Neural cell (in vitro differentiated cells): ENCODE data around the gene STAT2. TPM values are rescaled to one million over a fixed set of nuclear protein-coding genes. Genes with fewer than 3 reads are reported as not detected.

Experiments used
- H2AFZ ChIP-seq: fragments of 200-600, 300-800 bp; sonication (generic), shearing (Covaris generic); 2 replicates; pipeline ENCODE4 v1.6.0; 2014; ENCODE audit warnings: low read depth, mild to moderate bottlenecking, antibody characterized with exemption, low read length, moderate library complexity
- H3F3A ChIP-seq: fragments of 200-600 bp; shearing (Covaris generic); 2 replicates; pipeline ENCODE4 v1.6.1; 2016; ENCODE audit warnings: mild to moderate bottlenecking, moderate library complexity, mixed read lengths, antibody characterized with exemption, low read length; ENCODE audit not compliant: insufficient read depth, poor library complexity, severe bottlenecking
- H3K27ac ChIP-seq: fragments of 200-600, 300-800 bp; sonication (generic), shearing (Covaris generic); 2 replicates; pipeline ENCODE4 v1.5.1; 2014; ENCODE audit warnings: mild to moderate bottlenecking, low read length, moderate library complexity
- H3K27me3 ChIP-seq: fragments of 300-800, 200-600 bp; sonication (generic), shearing (Covaris generic); 2 replicates; pipeline ENCODE4 v1.6.0; 2014; ENCODE audit warnings: mild to moderate bottlenecking, low read depth, low read length, moderate library complexity; ENCODE audit not compliant: insufficient read depth
- H3K36me3 ChIP-seq: fragments of 300-800, 200-600 bp; sonication (generic), shearing (Covaris generic); 2 replicates; pipeline ENCODE4 v1.5.1; 2014; ENCODE audit warnings: mild to moderate bottlenecking, antibody characterized with exemption, low read length, moderate library complexity; ENCODE audit not compliant: insufficient read depth
- H3K4me2 ChIP-seq: fragments of 300-800, 200-600 bp; sonication (generic), shearing (Covaris generic); 2 replicates; pipeline ENCODE4 v1.6.0; 2014; ENCODE audit warnings: mild to moderate bottlenecking, low read length
- H3K4me3 ChIP-seq: fragments of 300-800, 200-600 bp; sonication (generic), shearing (Covaris generic); 2 replicates; pipeline ENCODE4 v1.5.1; 2014; ENCODE audit warnings: mild to moderate bottlenecking, low read length, moderate library complexity
- H3K79me2 ChIP-seq: fragments of 200-600 bp; shearing (Covaris generic); replicated peaks from 2 replicates; pipeline ENCODE4 v1.6.0; 2014; ENCODE audit warnings: mild to moderate bottlenecking, low read length, moderate library complexity; ENCODE audit not compliant: insufficient read depth
- H3K9ac ChIP-seq: fragments of 300-800, 200-600 bp; sonication (generic), shearing (Covaris generic); 2 replicates; pipeline ENCODE4 v1.6.1; 2016; ENCODE audit warnings: mild to moderate bottlenecking, low read length, mixed read lengths
- H3K9me2 ChIP-seq: fragments of 200-600 bp; shearing (Covaris generic); 2 replicates; pipeline ENCODE4 v1.6.1; 2016; ENCODE audit warnings: mild to moderate bottlenecking, low read length, mixed read lengths; ENCODE audit not compliant: insufficient read depth
- H3K9me3 ChIP-seq: fragments of 200-600, 300-800 bp; sonication (generic), shearing (Covaris generic); 2 replicates; pipeline ENCODE4 v1.6.1; 2016; ENCODE audit warnings: mild to moderate bottlenecking, mixed run types, low read length, moderate library complexity, mixed read lengths
- H4K20me1 ChIP-seq: fragments of 200-600 bp; shearing (Covaris generic); 2 replicates; pipeline ENCODE4 v1.6.1; 2016; ENCODE audit warnings: mild to moderate bottlenecking, mixed run types; ENCODE audit not compliant: insufficient read depth
- CTCF ChIP-seq: fragments of 450-650 bp; IDR thresholded peaks from 2 replicates; pipeline ENCODE4 v1.5.1; 2014; ENCODE audit warnings: antibody characterized with exemption, mild to moderate bottlenecking, moderate library complexity; ENCODE audit not compliant: poor library complexity, severe bottlenecking
- EP300 ChIP-seq: fragments of 450-650 bp; conservative IDR thresholded peaks from 2 replicates; pipeline ENCODE4 v1.6.1; 2014; ENCODE audit warnings: antibody characterized with exemption, mild to moderate bottlenecking, moderate library complexity; ENCODE audit not compliant: poor library complexity, severe bottlenecking
- EZH2 ChIP-seq: fragments of 200-600, 300-800 bp; shearing (Covaris generic), sonication (generic); IDR thresholded peaks from 2 replicates; pipeline ENCODE4 v1.6.1; 2014; ENCODE audit warnings: antibody characterized with exemption, low read length, borderline replicate concordance, mild to moderate bottlenecking; ENCODE audit not compliant: insufficient read depth, poor library complexity, severe bottlenecking
- MXI1 ChIP-seq: fragments of 450-650 bp; conservative IDR thresholded peaks from 2 replicates; pipeline ENCODE4 v1.6.1; 2014; ENCODE audit warnings: antibody characterized with exemption, mild to moderate bottlenecking; ENCODE audit not compliant: poor library complexity, severe bottlenecking
- POLR2AphosphoS5 ChIP-seq: IDR thresholded peaks from 2 replicates; pipeline ENCODE4 v1.6.1; 2012
- RAD21 ChIP-seq: fragments of 450-650 bp; conservative IDR thresholded peaks from 2 replicates; pipeline ENCODE4 v1.6.1; 2014; ENCODE audit warnings: antibody characterized with exemption, mild to moderate bottlenecking, moderate library complexity
- REST ChIP-seq: IDR thresholded peaks from 2 replicates; pipeline ENCODE4 v1.6.1; 2012; ENCODE audit warnings: borderline replicate concordance
- SMC3 ChIP-seq: fragments of 450-650 bp; conservative IDR thresholded peaks from 2 replicates; pipeline ENCODE4 v1.6.1; 2014; ENCODE audit warnings: antibody characterized with exemption, mild to moderate bottlenecking, moderate library complexity; ENCODE audit not compliant: poor library complexity
- TAF1 ChIP-seq: IDR thresholded peaks from 2 replicates; pipeline ENCODE4 v1.6.1; 2012; ENCODE audit warnings: low read depth
- polyA plus RNA-seq: library from polyadenylated mRNA; depleted of rRNA; stranded (reverse); fragments of >200 nt; gene quantifications from 2 replicates; pipeline ENCODE4 v1.2.3, GENCODE V29; 2014
- small RNA-seq, 3 experiments: library from RNA; depleted of rRNA; stranded (forward); fragments of <200 nt; gene quantifications; one replicate each; pipeline ENCODE3, GENCODE V24; 2012

The STAT2 gene
- polyA plus RNA-seq, 1 donor from 2014 or later: 88.2 TPM

GRCh38 chr12:56293795-56294194 is 66.1 kb downstream of the STAT2 start:
- no peaks in the 10 kb centered on the region for H3K27me3 ChIP-seq
- H3K9me3 ChIP-seq: no peaks in the 10 kb centered on the region
- H3K9me2 ChIP-seq: no peaks in the 10 kb centered on the region
- H3K79me2 ChIP-seq: peaks cover 36% of the 10 kb centered on the region
- H3K4me2 ChIP-seq: no peak overlapping the region
- no peaks in the 10 kb centered on the region for H4K20me1 ChIP-seq
- H3K27ac ChIP-seq: no peak overlapping the region
- no peak overlapping the region for H3K4me3 ChIP-seq
- no peak overlapping the region for H2AFZ ChIP-seq
- no peaks in the 10 kb centered on the region for H3K36me3 ChIP-seq
- TF ChIP-seq MXI1 (no peak), RAD21 (no peak), REST (no peak), EZH2 (no peak), CTCF (no peak), POLR2AphosphoS5 (no peak), EP300 (no peak), SMC3 (no peak), TAF1 (no peak)
- no peaks in the 10 kb centered on the region for H3F3A ChIP-seq
- no peak overlapping the region for H3K9ac ChIP-seq

Small RNAs within 50 kb of the gene (small RNA-seq; reads per million reads assigned to genes)
- 0 to 0.65 (median 0) reads per million in 3 experiments for gene RNU7-40P

Other genes with a start within 250 kb of the STAT2 start
- 1,970 and 2,186 TPM in 2 replicates for gene RPL41, start 243.5 kb downstream of the STAT2 start, polyA plus RNA-seq
- 6.7 and 11.3 TPM in 2 replicates for gene ZC3H10, start 241.8 kb downstream of the STAT2 start, polyA plus RNA-seq
- gene ESYT1, start 231.8 kb downstream of the STAT2 start, polyA plus RNA-seq: 19.6 and 25.1 TPM in 2 replicates
- gene MYL6B, start 207.5 kb downstream of the STAT2 start, polyA plus RNA-seq: 369 and 376 TPM in 2 replicates
- gene MYL6, start 201.7 kb downstream of the STAT2 start, polyA plus RNA-seq: 2,918 and 3,234 TPM in 2 replicates
- 85.6 and 93.2 TPM in 2 replicates for gene SMARCC2, start 170.6 kb downstream of the STAT2 start, polyA plus RNA-seq
- 87.9 and 108 TPM in 2 replicates for gene RNF41, start 138.2 kb downstream of the STAT2 start, polyA plus RNA-seq
- 54.3 and 79.1 TPM in 2 replicates for gene NABP2, start 135.8 kb downstream of the STAT2 start, polyA plus RNA-seq
- 0.33 TPM in 1 of 2 replicates, not detected in the other for gene SLC39A5, start 130.1 kb downstream of the STAT2 start, polyA plus RNA-seq
- gene ANKRD52, start 101.7 kb downstream of the STAT2 start, polyA plus RNA-seq: 7.3 and 8.3 TPM in 2 replicates
- 56.5 and 62.4 TPM in 2 replicates for gene COQ10A, start 93.2 kb downstream of the STAT2 start, polyA plus RNA-seq
- 65.7 and 101 TPM in 2 replicates for gene CS, start 59.8 kb downstream of the STAT2 start, polyA plus RNA-seq
- gene CNPY2, start 44.1 kb downstream of the STAT2 start, polyA plus RNA-seq: 169 and 175 TPM in 2 replicates
- 63.0 and 80.1 TPM in 2 replicates for gene PAN2, start 26.1 kb downstream of the STAT2 start, polyA plus RNA-seq
- 0.31 TPM in 1 of 2 replicates, not detected in the other for gene IL23A, start 21.2 kb downstream of the STAT2 start, polyA plus RNA-seq
- not detected in 2 replicates for gene APOF, start 2.8 kb upstream of the STAT2 start, polyA plus RNA-seq
- 2.5 and 4.4 TPM in 2 replicates for gene TIMELESS, start 89.3 kb upstream of the STAT2 start, polyA plus RNA-seq
- gene MIP, start 94.5 kb upstream of the STAT2 start, polyA plus RNA-seq: not detected in 2 replicates
- 1.8 and 2.1 TPM in 2 replicates for gene SPRYD4, start 108.5 kb upstream of the STAT2 start, polyA plus RNA-seq
- 7.4 and 10.5 TPM in 2 replicates for gene GLS2, start 128.1 kb upstream of the STAT2 start, polyA plus RNA-seq
- 2.4 and 3.2 TPM in 2 replicates for gene RBMS2, start 161.7 kb upstream of the STAT2 start, polyA plus RNA-seq